Measurements from ENCODE around the gene CRACR2B.

The CRACR2B gene

DNA sequence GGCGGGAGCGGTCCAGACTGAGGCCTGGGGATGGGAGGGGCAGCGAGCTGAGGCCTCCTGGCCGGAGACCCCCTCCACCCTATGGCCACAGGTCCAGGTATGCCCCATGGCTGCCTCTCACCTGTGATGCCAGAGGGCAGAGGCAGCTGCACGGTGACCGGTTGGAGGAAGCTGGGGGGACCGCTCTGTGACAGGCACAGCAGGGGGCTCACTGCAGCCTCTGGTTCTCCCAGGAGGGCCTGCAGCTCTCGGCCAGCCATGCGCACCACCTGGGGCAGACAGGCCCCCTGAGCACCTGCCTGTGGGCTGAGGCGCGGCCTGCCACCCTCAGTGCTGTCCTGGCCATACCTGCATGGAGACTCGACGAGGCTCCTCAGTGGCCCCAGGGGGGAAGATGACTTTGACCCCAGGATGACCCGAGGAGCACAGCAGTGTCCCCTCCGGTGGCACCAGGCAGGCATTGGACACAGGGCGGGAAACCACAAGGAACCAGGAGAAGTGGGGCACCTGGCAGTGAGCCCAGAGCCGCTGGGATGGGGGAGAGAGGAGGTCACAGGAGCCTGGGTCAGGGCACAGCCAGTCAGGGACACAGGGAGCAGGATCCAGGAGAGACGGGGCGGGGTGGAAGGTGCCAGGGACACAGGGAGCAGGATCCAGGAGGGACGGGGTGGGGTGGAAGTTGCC is 26.5 kb upstream of the CRACR2B start:
- no peak overlapping the region for H3K27ac ChIP-seq
- H3K9me3 ChIP-seq, result no peaks in the 10 kb centered on the region

DNA sequence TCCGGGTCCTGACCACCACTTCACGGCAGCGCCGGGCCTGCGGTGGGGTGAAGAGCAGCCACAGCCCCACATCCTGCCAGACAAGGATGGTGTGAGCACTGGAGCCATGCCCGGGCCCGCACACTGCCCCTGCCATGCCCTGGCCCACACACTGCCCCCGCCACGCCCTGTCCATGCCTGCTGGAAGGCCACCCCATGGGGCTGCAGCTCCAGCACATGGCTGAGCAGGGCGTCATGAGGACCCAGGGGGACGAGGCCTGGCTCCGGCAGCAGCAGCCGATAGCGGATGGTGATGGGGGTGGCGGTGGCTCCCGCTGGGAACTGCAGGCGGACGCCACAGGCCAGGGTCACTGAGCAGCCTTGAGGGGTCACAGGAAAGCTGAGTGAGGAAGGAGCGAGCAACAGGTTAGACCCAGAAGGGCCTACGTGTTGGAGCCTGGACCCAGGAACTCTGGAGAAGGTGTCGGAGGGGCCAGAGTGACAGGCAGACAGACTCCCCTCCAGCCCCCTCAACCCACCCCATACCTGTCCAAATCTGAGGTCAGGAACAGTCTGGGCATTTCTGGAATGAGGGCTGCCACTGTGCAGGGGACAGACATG is 25.6 kb upstream of the CRACR2B start:
- Histone ChIP-seq H4K20me1 (peaks cover 38% of the 10 kb centered on the region), H3K27ac (no peak overlapping the region), H3K27me3 (no peaks in the 10 kb centered on the region), H3K4me1 (peaks cover 47% of the 10 kb centered on the region), H3K4me3 (no peak overlapping the region), H3K9ac (0 out of 2 replicates have a peak overlapping the region, but pooled peaks have one; percentile 80), H3K9me3 (no peaks in the 10 kb centered on the region), H3K36me3 (peaks cover 45% of the 10 kb centered on the region), H3K4me2 (peak overlapping the region; percentile 99)
- TF ChIP-seq Cebpa-rat (IDR thresholded peaks at IDR 0.05), result no peak

More for the DNA sequence above, 26.5 kb upstream of the CRACR2B start:
- Histone ChIP-seq H3K9ac (no peak overlapping the region), H3K27me3 (no peaks in the 10 kb centered on the region), H4K20me1 (peaks cover 46% of the 10 kb centered on the region), H3K4me1 (peaks cover 52% of the 10 kb centered on the region), H3K4me2 (no peak overlapping the region), H3K4me3 (no peak overlapping the region), H3K36me3 (peaks cover 45% of the 10 kb centered on the region)
- TF ChIP-seq Cebpa-rat (IDR thresholded peaks at IDR 0.05), result no peak

DNA sequence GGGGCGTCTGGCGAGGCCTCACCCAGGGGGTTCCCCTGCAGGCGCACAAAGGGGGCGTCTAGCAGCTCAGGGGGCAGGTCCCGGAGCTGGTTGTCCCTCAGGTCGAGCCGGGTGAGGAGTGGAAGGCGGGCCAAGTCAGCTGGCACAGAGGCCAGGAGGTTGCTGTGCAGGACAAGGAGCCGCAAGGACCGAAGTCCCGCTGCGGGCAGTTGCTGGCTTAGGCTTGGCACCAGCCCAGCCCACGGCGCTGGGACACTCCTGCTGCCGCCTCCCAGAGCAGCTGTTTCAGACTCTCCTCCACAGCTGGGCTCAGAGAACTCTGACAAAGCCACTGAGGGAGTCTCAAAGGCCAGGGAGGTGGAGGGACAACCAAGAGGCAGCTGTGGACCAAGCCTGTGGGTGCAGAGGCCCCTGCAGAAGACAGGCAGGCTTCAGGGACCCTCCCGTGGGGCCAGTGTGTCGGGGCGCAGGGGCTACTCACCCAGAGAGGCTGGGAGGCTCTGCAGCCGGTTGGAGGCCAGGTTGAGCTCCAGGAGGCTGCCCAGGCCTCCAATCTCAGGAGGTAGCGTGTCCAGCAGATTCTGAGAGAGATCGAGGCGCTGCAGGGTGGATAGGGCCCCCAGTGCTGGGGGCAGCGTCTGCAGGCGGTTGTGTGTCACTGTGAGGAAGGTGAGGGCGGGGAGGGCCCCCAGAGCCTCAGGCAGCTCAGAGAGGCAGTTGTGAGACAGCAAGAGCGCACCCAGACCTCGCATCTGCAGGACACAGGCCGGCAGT is 24.8 kb upstream of the CRACR2B start:
- H3K27ac ChIP-seq, result peak overlapping the region; percentile 59
- no peaks in the 10 kb centered on the region for H3K27me3 ChIP-seq
- H4K20me1 ChIP-seq, result peaks cover 32% of the 10 kb centered on the region; the same call in 1 of the 2 replicates
- TF ChIP-seq Cebpa-rat (IDR thresholded peaks at IDR 0.05), result no peak
- H3K9ac ChIP-seq, result peak overlapping the region; percentile 80
- H3K36me3 ChIP-seq, result peaks cover 45% of the 10 kb centered on the region
- peak overlapping the region; percentile 99 for H3K4me2 ChIP-seq
- no peaks in the 10 kb centered on the region for H3K9me3 ChIP-seq
- peak overlapping the region; percentile 76 for H3K4me3 ChIP-seq
- peaks cover 48% of the 10 kb centered on the region for H3K4me1 ChIP-seq

DNA sequence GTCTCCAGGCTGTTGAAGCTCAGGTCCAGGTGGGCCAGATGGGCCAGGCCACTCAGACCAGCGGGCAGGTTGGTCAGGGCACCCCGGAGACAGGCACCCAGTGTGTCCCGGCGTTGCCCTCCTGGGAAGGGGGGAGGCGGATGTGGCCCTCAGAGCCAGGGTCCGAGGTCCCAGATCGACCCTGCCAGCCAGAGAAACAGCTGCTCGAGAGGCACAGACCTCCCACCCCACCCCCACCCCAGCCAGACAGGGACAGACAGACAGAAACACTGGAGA is 24.3 kb upstream of the CRACR2B start:
- Histone ChIP-seq H3K4me2 (peak overlapping the region; percentile 99), H3K9me3 (no peaks in the 10 kb centered on the region), H4K20me1 (peaks cover 32% of the 10 kb centered on the region; the same call in 1 of the 2 replicates), H3K4me1 (peaks cover 51% of the 10 kb centered on the region), H3K27me3 (no peaks in the 10 kb centered on the region), H3K36me3 (peaks cover 45% of the 10 kb centered on the region), H3K4me3 (peak overlapping the region; percentile 76), H3K9ac (peak overlapping the region; percentile 80), H3K27ac (peak overlapping the region; percentile 59; the same call in 1 of the 2 replicates)
- no peak for TF ChIP-seq Cebpa-rat (IDR thresholded peaks at IDR 0.05)

DNA sequence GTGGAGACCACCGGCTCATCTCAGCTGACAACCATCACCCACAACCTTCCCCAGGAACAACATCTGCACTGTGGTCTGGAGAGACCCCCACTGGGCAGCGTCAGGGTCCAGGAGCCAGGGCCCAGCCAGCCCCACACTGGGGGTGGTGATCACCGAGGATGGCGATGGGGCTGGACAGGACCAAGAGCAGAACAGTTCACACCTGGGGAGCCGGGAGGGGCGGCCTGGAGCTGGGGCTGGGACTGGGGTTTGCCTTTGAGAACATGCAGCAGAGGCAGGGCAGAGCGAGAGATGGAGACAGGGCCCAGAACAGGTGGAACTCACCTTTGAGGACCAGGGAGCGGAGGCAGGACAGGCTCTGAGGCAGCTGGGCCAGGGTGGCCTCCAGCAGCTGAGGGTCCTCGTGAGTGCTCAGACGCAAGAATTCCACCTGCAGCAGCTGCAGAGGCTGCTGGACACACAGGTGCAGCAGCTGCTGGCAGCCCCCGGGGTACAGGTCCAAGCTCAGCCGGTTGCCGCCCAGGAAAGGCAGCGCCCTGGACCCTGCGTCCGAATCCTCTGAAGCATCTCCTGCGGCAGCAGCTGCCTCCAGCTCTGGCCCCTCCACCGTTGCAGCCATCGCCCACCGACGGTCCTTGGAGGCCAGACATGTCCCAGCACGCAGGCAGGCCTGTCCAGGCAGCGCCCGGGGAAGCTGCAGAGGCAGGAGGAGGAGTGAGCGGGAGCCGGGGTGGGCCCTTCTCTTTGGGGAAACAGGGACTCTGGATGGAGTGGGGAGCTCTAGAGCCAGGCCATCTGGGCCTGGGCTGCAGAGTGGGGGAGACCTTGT is 23.7 kb upstream of the CRACR2B start:
- no peak for TF ChIP-seq Cebpa-rat (IDR thresholded peaks at IDR 0.05)
- peaks cover 53% of the 10 kb centered on the region for H3K4me1 ChIP-seq
- peak overlapping the region; percentile 89 for H3K27ac ChIP-seq
- peak overlapping the region; percentile 80 for H3K9ac ChIP-seq
- H3K27me3 ChIP-seq, result no peaks in the 10 kb centered on the region
- H3K9me3 ChIP-seq, result no peaks in the 10 kb centered on the region
- peaks cover 43% of the 10 kb centered on the region for H3K36me3 ChIP-seq
- H3K4me3 ChIP-seq, result peak overlapping the region; percentile 76
- H3K4me2 ChIP-seq, result peak overlapping the region; percentile 99
- H4K20me1 ChIP-seq, result peaks cover 32% of the 10 kb centered on the region; the same call in 1 of the 2 replicates

DNA sequence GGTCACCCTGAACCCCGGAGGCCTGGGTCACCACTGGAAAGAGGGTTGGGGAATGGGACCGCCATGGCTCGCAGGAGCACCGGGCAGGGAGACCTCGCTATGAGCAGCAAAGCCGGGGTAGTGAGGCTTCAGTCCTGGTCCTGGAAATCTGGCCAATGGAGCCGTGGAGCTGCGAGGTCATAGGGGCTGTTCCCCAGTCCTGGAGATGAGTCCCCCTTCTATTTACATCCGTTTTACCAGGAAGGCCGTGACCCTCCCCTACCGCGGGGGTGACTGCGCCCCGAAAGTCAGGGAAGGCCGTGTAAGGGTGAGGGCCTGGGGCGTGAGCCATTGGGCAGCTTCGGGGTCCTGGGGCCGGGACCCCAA is 23.1 kb upstream of the CRACR2B start:
- Histone ChIP-seq H3K9ac (peak overlapping the region; percentile 80), H3K9me3 (no peaks in the 10 kb centered on the region), H3K4me1 (peaks cover 53% of the 10 kb centered on the region), H3K4me2 (peak overlapping the region; percentile 99), H3K27me3 (no peaks in the 10 kb centered on the region), H3K36me3 (peaks cover 37% of the 10 kb centered on the region), H3K27ac (peak overlapping the region; percentile 89), H3K4me3 (peak overlapping the region; percentile 76), H4K20me1 (peaks cover 26% of the 10 kb centered on the region; the same call in 1 of the 2 replicates)
- no peak for TF ChIP-seq Cebpa-rat (IDR thresholded peaks at IDR 0.05)

DNA sequence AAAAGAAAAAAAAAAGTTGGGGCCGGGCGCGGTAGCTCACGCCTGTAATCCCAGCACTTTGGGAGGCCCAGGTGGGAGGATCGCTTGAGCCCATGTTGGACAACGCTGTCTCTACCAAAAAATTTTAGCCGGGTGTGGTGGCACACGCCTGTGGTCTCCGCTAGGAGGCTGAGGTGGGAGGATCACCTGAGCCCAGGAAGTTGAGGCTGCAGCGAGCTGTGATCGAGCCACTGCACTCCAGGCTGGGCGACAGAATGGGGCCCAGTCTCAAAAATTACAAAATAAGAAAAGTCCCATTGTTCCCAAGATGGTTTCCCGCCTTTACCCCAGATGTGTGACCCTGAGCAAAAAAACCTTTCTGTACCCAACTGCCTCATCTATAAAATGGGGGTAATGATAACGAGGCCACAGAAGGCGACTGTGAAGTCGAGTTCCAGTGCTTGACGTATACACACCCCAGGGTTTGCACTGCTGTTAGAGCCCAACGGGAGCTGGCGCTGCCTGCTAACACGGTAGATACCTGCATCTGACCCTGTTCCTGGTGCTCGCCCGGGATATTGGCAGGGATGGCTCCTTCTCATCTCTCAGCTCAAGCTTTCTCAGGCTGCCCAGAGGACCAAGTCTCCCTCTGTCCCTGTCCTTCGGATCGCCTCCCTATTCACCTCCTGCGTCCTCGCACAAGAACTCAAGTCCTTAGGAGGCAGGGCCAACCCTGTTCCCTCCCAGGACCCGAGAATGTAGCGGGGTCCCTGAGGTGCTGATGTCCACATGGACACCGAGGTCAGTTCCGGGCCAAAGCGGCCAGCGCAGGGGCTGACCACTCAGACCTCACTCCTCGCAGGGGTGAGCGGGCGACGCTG is 19.1 kb upstream of the CRACR2B start:
- H3K9ac ChIP-seq, result peak overlapping the region; percentile 100
- H3K27ac ChIP-seq, result peak overlapping the region; percentile 100
- peaks cover 51% of the 10 kb centered on the region for H4K20me1 ChIP-seq
- H3K27me3 ChIP-seq, result no peaks in the 10 kb centered on the region
- peaks cover 66% of the 10 kb centered on the region for H3K4me1 ChIP-seq
- peaks cover 29% of the 10 kb centered on the region for H3K36me3 ChIP-seq
- peak overlapping the region; percentile 85 for H3K4me2 ChIP-seq
- no peaks in the 10 kb centered on the region for H3K9me3 ChIP-seq
- peak overlapping the region; percentile 100 for H3K4me3 ChIP-seq
- TF ChIP-seq Cebpa-rat (IDR thresholded peaks at IDR 0.05), result no peak

DNA sequence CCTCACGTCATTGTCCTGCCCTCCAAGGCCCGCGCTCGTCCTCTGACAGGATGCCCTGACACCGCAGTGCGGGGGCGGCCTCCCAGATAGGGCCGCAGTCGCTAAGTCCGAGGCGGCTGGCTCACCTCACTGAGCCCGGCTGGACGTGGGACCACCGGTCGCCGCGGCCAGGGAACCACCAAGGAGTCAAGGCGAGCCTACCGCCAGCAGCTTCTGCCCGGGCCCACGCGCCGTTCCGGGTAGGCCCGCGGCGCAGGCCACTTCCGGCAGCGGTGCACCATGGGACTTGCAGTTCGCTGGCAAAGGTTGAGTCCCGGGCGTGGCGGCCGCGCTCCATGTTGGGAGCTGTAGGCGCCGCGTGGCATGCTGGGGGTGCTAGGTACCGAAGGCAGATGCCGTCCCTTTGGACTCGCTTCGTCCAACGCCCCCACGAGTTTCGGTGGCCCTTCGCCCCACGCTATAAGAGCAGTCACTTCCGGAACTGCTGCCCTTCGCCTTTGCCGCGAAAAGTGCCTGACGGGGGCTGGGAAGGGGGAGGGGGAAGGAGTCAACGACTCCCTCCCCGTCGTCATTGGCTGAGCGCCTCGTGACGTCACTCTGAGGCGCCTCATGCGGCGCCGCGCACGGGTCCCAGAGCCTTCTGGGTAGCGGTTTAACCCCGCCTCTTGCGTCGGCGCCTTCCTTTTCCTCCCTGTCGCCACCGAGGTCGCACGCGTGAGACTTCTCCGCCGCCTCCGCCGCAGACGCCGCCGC is 18.3 kb upstream of the CRACR2B start, which contains the start of gene RPLP2:
RPLP2 (plus strand) TSS at position 681 of the 753 bp plus-strand sequence. CDS start 268 bp downstream, outside the sequence.
- H3K4me1 ChIP-seq, result peaks cover 60% of the 10 kb centered on the region
- H3K9me3 ChIP-seq, result no peaks in the 10 kb centered on the region
- no peaks in the 10 kb centered on the region for H3K27me3 ChIP-seq
- TF ChIP-seq Cebpa-rat (IDR thresholded peaks at IDR 0.05), result no peak
- peak within 1 kb of the TSS; percentile 96 for H3K4me2 ChIP-seq
- peak within 1 kb of the TSS; percentile 100 for H3K4me3 ChIP-seq
- peaks cover 48% of the 10 kb centered on the region for H4K20me1 ChIP-seq
- peak within 1 kb of the TSS; percentile 100 for H3K27ac ChIP-seq
- H3K36me3 ChIP-seq, result peaks cover 37% of the 10 kb centered on the region
- H3K9ac ChIP-seq, result peak within 1 kb of the TSS; percentile 100

Data from BLaER1 (cell line).